Smooth muscle cell (in vitro differentiated cells): Measurements from ENCODE around the gene GNE. TPM values are rescaled to one million over a fixed set of nuclear protein-coding genes. Genes with fewer than 3 reads are reported as not detected.

ENCODE experiments used
- DNase-seq: peaks from one replicate; lab custom pipeline; 2025; ENCODE audit not compliant: unreplicated experiment; lab: John Stamatoyannopoulos, UW
- H2AFZ ChIP-seq: fragments of 200-600 bp; sonication (generic); 2 replicates; pipeline ENCODE4 v1.6.0; 2016; ENCODE audit warnings: antibody characterized with exemption, low read depth, mild to moderate bottlenecking
- H3F3A ChIP-seq: fragments of 200-600 bp; sonication (generic); 2 replicates; pipeline ENCODE4 v1.6.0; 2017; ENCODE audit warnings: antibody characterized with exemption, low read depth
- H3K27ac ChIP-seq: fragments of 200-600 bp; sonication (generic); 2 replicates; pipeline ENCODE4 v1.5.1; 2016; ENCODE audit warnings: low read depth, mild to moderate bottlenecking
- H3K27me3 ChIP-seq: fragments of 200-600 bp; sonication (generic); 2 replicates; pipeline ENCODE4 v1.6.1; 2016; ENCODE audit warnings: low read depth, mild to moderate bottlenecking
- H3K36me3 ChIP-seq: fragments of 200-600 bp; sonication (generic); 2 replicates; pipeline ENCODE4 v1.5.1; 2016; ENCODE audit warnings: low read depth
- H3K4me1 ChIP-seq: fragments of 200-600 bp; sonication (generic); 2 replicates; pipeline ENCODE4 v1.5.1; 2016; ENCODE audit warnings: low read depth
- H3K4me2 ChIP-seq: fragments of 200-600 bp; sonication (generic); 2 replicates; pipeline ENCODE4 v1.6.0; 2016; ENCODE audit warnings: mild to moderate bottlenecking
- H3K4me3 ChIP-seq: fragments of 200-600 bp; sonication (generic); 2 replicates; pipeline ENCODE4 v1.5.1; 2016; ENCODE audit warnings: mild to moderate bottlenecking
- H3K79me2 ChIP-seq: fragments of 200-600 bp; sonication (generic); 2 replicates; pipeline ENCODE4 v1.6.0; 2016; ENCODE audit warnings: low read depth, mild to moderate bottlenecking
- H3K9ac ChIP-seq: fragments of 200-600 bp; sonication (generic); 2 replicates; pipeline ENCODE4 v1.6.0; 2016; ENCODE audit warnings: low read depth
- H3K9me3 ChIP-seq: fragments of 200-600 bp; sonication (generic); replicated peaks from 2 replicates; pipeline ENCODE4 v1.5.1; 2016; ENCODE audit warnings: low read depth
- H4K20me1 ChIP-seq: fragments of 200-600 bp; sonication (generic); 2 replicates; pipeline ENCODE4 v1.6.0; 2016; ENCODE audit warnings: low read depth
- CTCF ChIP-seq: fragments of 200-600 bp; sonication (generic); IDR thresholded peaks from 2 replicates; pipeline ENCODE4 v1.5.1; 2017; ENCODE audit warnings: borderline replicate concordance, mild to moderate bottlenecking, antibody characterized with exemption; ENCODE audit not compliant: insufficient read depth, poor library complexity, severe bottlenecking
- WGBS: methylation state at CpG from one replicate; pipeline ENCODE4 v1.1.7; 2016; ENCODE audit warnings: low lambda C conversion rate; 5-methylcytosine and 5-hydroxymethylcytosine counted together
- polyA plus RNA-seq: library from polyadenylated mRNA; unstranded; fragments of >200 nt; fragmentation: Nextera tagmentation; extraction: Ambion mirVana; gene quantifications from 2 replicates; pipeline ENCODE4 v1.2.1, GENCODE V29; 2016
- total RNA-seq: library from RNA; depleted of rRNA; stranded (reverse); fragments of >200 nt; gene quantifications from 2 replicates; pipeline ENCODE4 v1.2.3, GENCODE V29; 2014

GNE gene
- total and polyA plus RNA-seq, 2 experiments from 2014 or later, result 7.0 to 20.8 TPM

- DNase-seq, result no peak
- no peaks in the 10 kb centered on the region for H3K4me1 ChIP-seq
- H4K20me1 ChIP-seq, result no peaks in the 10 kb centered on the region
- TF ChIP-seq CTCF, result no peak
- H3K79me2 ChIP-seq, result no peaks in the 10 kb centered on the region
- H3K9me3 ChIP-seq, result no peaks in the 10 kb centered on the region
- WGBS, result 92% methylated on average over 2 of the region's 2 CpGs
- H3F3A ChIP-seq, result no peaks in the 10 kb centered on the region
- no peak overlapping the region for H3K27ac ChIP-seq
- H3K4me3 ChIP-seq, result no peak overlapping the region
- H3K9ac ChIP-seq, result no peak overlapping the region
- no peak overlapping the region for H2AFZ ChIP-seq
- no peaks in the 10 kb centered on the region for H3K27me3 ChIP-seq
- no peaks in the 10 kb centered on the region for H3K36me3 ChIP-seq
- H3K4me2 ChIP-seq, result no peak overlapping the region
Observed at GRCh38 chr9:36263683-36264082, 5.4 kb upstream of the GNE start.

- H2AFZ ChIP-seq, result peak overlapping the region; percentile 40
- H3F3A ChIP-seq, result no peaks in the 10 kb centered on the region
- H3K9ac ChIP-seq, result peak overlapping the region; percentile 15
- H3K4me3 ChIP-seq, result peak overlapping the region; percentile 92
- H3K79me2 ChIP-seq, result peaks cover 31% of the 10 kb centered on the region
- no peaks in the 10 kb centered on the region for H3K9me3 ChIP-seq
- no peak for DNase-seq
- peak overlapping the region; percentile 76 for H3K27ac ChIP-seq
- 82% methylated on average over 7 of the region's 7 CpGs for WGBS
- peaks cover 8% of the 10 kb centered on the region for H4K20me1 ChIP-seq
- no peak for TF ChIP-seq CTCF
- H3K4me1 ChIP-seq, result no peaks in the 10 kb centered on the region
- H3K36me3 ChIP-seq, result no peaks in the 10 kb centered on the region
- no peaks in the 10 kb centered on the region for H3K27me3 ChIP-seq
- peak overlapping the region; percentile 86 for H3K4me2 ChIP-seq
Observed at GRCh38 chr9:36258996-36259533, 817 bp upstream of the GNE start.

- H3K27me3 ChIP-seq, result no peaks in the 10 kb centered on the region
- TF ChIP-seq CTCF, result no peak
- no peaks in the 10 kb centered on the region for H3F3A ChIP-seq
- H3K27ac ChIP-seq, result no peak overlapping the region
- H3K9me3 ChIP-seq, result no peaks in the 10 kb centered on the region
- H3K36me3 ChIP-seq, result no peaks in the 10 kb centered on the region
- WGBS, result 100% methylated on average over 1 of the region's 1 CpG
- H3K4me1 ChIP-seq, result no peaks in the 10 kb centered on the region
- H2AFZ ChIP-seq, result no peak overlapping the region
- H3K4me2 ChIP-seq, result no peak overlapping the region
- H3K9ac ChIP-seq, result no peak overlapping the region
- peaks cover 71% of the 10 kb centered on the region for H4K20me1 ChIP-seq
- DNase-seq, result no peak
- no peak overlapping the region for H3K4me3 ChIP-seq
- peaks cover 68% of the 10 kb centered on the region for H3K79me2 ChIP-seq
Observed at GRCh38 chr9:36251428-36251827, 6.8 kb downstream of the GNE start.

GRCh38 chr9:36250079-36250478 lies 8.2 kb downstream of the GNE start:
- peaks cover 61% of the 10 kb centered on the region for H3K79me2 ChIP-seq
- no peak overlapping the region for H3K27ac ChIP-seq
- H3K4me2 ChIP-seq, result no peak overlapping the region
- no peak for DNase-seq
- H3K9me3 ChIP-seq, result no peaks in the 10 kb centered on the region
- H3K9ac ChIP-seq, result no peak overlapping the region
- H3K27me3 ChIP-seq, result no peaks in the 10 kb centered on the region
- WGBS, result 100% methylated on average over 1 of the region's 1 CpG
- H4K20me1 ChIP-seq, result peaks cover 77% of the 10 kb centered on the region
- H3K36me3 ChIP-seq, result no peaks in the 10 kb centered on the region
- H3K4me3 ChIP-seq, result no peak overlapping the region
- H3F3A ChIP-seq, result no peaks in the 10 kb centered on the region
- H3K4me1 ChIP-seq, result no peaks in the 10 kb centered on the region
- TF ChIP-seq CTCF, result no peak
- no peak overlapping the region for H2AFZ ChIP-seq
